HUES64 (cell line): Measurements from ENCODE around the gene PRSS1.
"Not testable (repeated sequence)": the region's sequence is repeated elsewhere in the genome, so short reads cannot be mapped to it uniquely, and the experiment has no call there.

Experiments
- H3K27ac ChIP-seq: 2 replicates; pipeline ENCODE4 v1.7.0; 2013; ENCODE audit warnings: low read depth, low read length, inconsistent platforms
- H3K27me3 ChIP-seq: 2 replicates; pipeline ENCODE4 v1.6.1; 2013; ENCODE audit warnings: mild to moderate bottlenecking, low read length; ENCODE audit not compliant: insufficient read depth
- H3K36me3 ChIP-seq: 2 replicates; pipeline ENCODE4 v1.6.1; 2013; ENCODE audit warnings: mild to moderate bottlenecking, low read length; ENCODE audit not compliant: insufficient read depth
- H3K4me1 ChIP-seq: 2 replicates; pipeline ENCODE4 v1.6.1; 2013; ENCODE audit warnings: mild to moderate bottlenecking, low read length, moderate library complexity; ENCODE audit not compliant: insufficient read depth
- H3K4me3 ChIP-seq: 2 replicates; pipeline ENCODE4 v1.5.1; 2013; ENCODE audit warnings: mild to moderate bottlenecking, low read length, moderate library complexity
- H3K9ac ChIP-seq: 2 replicates; pipeline ENCODE4 v1.6.1; 2013; ENCODE audit warnings: mild to moderate bottlenecking, low read depth, low read length
- H3K9me3 ChIP-seq: 2 replicates; pipeline ENCODE4 v1.6.1; 2013; ENCODE audit warnings: low read depth, low read length; ENCODE audit not compliant: insufficient read depth
- WGBS: fragments of 150-250, 120-280 bp; methylation state at CpG from one replicate; pipeline ENCODE4 v1.1.7; 2013; ENCODE audit warnings: missing lambda C conversion rate; 5-methylcytosine and 5-hydroxymethylcytosine counted together

PRSS1 gene

DNA sequence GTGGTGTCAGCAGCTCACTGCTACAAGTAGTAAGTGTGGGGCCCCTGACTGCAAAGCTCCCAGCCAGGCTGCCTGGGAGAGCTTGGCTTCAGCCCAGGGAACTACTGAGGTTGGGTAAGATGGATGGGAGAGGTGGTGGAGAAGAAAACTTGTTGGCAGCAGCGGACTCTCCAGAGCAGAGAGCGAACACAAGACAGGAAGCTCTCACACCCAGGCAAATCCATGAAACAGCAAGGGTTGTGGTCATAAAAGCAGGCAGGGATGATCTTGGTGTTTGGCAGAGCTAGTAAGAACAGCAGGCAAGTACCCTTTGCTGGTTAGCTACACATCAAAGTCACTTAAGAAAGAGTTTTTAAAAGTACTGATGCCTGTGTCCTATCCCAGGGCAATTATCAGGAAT, 12.3 kb downstream of the PRSS1 start:
- not testable (repeated sequence) for H3K27me3 ChIP-seq, H3K36me3 ChIP-seq, H3K27ac ChIP-seq, H3K4me3 ChIP-seq, H3K9ac ChIP-seq, H3K4me1 ChIP-seq, H3K9me3 ChIP-seq
- WGBS: 100% methylated on average over 2 of the region's 2 CpGs

DNA sequence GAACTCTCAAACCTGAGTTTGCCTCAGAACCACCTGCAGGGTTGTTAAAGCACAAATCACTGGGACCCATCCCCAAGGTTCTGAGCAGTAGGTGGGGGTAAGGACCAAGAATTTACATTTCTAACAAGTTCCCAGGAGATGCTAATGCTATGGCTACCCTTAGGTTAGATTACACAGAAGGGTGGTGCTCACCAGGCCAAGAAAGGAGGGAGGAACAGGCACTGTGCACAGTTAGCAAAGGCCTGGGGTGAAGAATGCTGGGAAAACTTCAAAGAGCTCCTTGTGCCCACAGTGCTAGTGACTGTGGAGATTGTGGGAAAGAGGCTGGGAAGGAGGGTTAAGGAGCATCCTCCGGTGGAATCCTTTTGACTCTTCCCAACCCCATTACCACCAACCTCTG, 12.8 kb downstream of the PRSS1 start:
- Histone ChIP-seq H3K4me1 (no peaks in the 10 kb centered on the region), H3K27ac (no peak overlapping the region), H3K9ac (no peak overlapping the region), H3K9me3 (no peaks in the 10 kb centered on the region), H3K4me3 (no peak overlapping the region), H3K27me3 (no peaks in the 10 kb centered on the region), H3K36me3 (no peaks in the 10 kb centered on the region)
- 100% methylated on average over 1 of the region's 1 CpG for WGBS

DNA sequence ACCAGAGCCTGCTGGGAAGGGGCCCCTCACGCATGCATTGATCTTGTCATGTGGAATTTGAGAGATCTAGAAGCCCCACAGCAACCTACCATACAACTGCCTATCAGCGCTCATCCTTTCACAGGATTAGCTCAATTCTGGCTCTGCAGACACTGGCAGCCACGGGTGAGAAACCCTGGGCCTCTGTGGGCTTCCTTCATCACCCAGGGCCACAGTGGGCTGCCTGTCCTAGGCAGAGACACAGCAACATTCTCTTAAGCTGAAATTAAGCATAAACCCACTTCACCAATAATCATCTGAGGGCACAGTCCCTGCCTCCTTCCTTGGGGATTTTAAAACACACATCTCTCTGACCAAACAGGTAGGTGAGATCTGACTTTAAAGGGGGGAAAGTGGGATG, 18.2 kb downstream of the PRSS1 start:
- Histone ChIP-seq H3K9me3 (no peaks in the 10 kb centered on the region), H3K27me3 (no peaks in the 10 kb centered on the region), H3K36me3 (no peaks in the 10 kb centered on the region), H3K9ac (no peak overlapping the region), H3K27ac (no peak overlapping the region), H3K4me1 (no peaks in the 10 kb centered on the region), H3K4me3 (no peak overlapping the region)
- 66% methylated on average over 3 of the region's 3 CpGs for whole genome bisulfite sequencing

DNA sequence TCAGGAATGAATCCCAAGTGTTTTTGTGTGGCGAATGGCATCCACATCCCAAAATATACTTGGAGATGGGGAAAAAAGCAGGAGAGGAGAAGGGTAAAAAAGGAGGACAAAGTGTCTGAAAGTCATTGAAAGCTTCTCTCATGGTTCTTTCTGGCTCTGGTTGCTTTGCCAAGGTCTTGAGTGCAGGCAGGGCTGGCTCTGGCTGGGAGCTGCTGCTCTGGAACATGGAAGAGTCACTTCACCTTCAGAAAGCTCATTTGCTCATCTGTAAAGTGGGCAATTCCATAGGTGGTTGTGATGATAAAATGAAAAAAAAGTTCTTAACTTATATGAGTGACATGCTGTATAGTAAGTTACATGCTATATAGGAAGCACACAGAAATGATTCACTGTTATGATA, 18.6 kb downstream of the PRSS1 start:
- Histone ChIP-seq H3K4me1 (no peaks in the 10 kb centered on the region), H3K36me3 (no peaks in the 10 kb centered on the region), H3K9ac (no peak overlapping the region), H3K9me3 (no peaks in the 10 kb centered on the region), H3K27ac (no peak overlapping the region), H3K4me3 (no peak overlapping the region), H3K27me3 (no peaks in the 10 kb centered on the region)
- 93% methylated on average over 1 of the region's 1 CpG for WGBS

DNA sequence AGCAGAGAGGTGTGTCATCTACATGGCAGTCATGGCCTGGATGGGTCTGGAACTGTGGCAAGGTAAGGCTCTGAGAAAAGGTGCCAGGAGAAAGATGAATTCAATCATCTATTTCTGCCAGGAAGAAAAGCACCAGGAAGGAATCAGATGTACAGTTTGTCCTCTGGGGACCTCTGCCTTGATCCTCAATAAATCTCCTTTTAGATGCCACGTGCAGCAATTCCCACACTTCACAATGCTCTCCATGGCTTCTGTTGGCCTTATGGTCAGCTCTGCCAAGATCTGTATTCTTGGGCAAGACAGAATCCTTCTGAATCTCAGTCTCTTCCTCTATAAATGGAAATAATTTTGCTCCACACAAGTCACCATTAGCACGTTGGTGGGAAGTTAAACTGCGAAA, 19.6 kb downstream of the PRSS1 start:
- H3K27me3 ChIP-seq, H3K4me3 ChIP-seq, H3K27ac ChIP-seq, H3K9ac ChIP-seq, H3K4me1 ChIP-seq, H3K36me3 ChIP-seq, H3K9me3 ChIP-seq: not testable (repeated sequence)
- 97% methylated on average over 3 of the region's 3 CpGs for WGBS

DNA sequence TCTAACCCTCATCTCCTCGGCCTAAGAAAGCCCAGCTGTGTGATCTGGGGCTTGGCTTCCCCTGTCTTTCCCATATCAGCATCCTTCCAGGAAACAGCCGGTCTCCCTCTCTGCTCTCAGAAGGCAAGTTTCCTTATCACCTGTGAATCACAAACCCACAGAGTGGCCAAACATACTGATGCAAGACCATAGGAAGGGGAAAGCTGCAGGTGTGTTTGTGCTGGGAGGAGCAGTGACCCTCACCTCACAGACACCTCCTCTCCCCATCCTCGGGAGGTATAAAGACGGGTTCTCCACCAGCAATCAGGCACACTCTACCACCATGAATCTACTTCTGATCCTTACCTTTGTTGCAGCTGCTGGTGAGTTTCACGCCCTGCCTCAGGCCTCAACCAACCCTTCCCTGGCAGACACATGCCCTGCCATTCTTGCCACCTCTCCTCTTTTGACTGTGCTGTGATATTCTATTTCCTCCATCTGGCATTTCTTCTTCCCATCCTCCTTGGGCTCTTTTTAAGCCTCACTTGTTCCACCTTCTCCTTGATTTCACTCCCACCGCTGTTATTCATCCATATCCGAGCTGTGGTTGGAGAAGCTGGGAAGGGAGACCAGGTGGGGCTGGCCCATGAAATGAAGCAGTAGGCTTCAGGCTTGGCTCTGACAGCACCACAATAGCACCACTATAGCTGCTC, 21.5 kb downstream of the PRSS1 start, which contains the start of gene PRSS2:
PRSS2 (plus strand) TSS at position 310 of the 692 bp plus-strand sequence; CDS start at position 323, 13 bp downstream.
- H3K4me3 ChIP-seq: no peak within 1 kb of the TSS
- no peaks in the 10 kb centered on the region for H3K27me3 ChIP-seq
- no peaks in the 10 kb centered on the region for H3K9me3 ChIP-seq
- no peak within 1 kb of the TSS for H3K9ac ChIP-seq
- H3K36me3 ChIP-seq: no peaks in the 10 kb centered on the region
- H3K27ac ChIP-seq: no peak within 1 kb of the TSS
- WGBS: 82% methylated on average over 7 of the region's 7 CpGs
- H3K4me1 ChIP-seq: no peaks in the 10 kb centered on the region

DNA sequence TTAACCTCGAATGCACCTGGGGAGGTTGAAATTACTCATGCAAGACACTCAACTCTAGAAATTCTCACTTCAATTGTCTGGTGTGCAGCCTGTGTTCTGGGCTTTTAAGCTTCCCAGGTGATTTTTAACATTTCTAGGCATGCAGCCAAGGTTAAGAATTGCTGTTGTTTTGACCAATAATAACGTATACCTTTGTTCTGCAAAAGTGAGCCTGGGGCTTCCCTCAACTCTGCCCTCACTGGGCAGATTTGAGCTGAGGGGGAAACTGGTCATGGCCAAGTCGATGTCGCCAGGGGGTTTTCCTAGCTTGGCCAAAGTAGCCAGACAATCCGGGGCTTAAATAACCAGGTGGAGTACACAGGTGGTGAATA, 22.1 kb downstream of the PRSS1 start:
- Histone ChIP-seq H3K27me3 (no peaks in the 10 kb centered on the region), H3K4me3 (no peak overlapping the region), H3K4me1 (no peaks in the 10 kb centered on the region), H3K27ac (no peak overlapping the region), H3K9ac (no peak overlapping the region), H3K9me3 (no peaks in the 10 kb centered on the region), H3K36me3 (no peaks in the 10 kb centered on the region)
- WGBS: 85% methylated on average over 5 of the region's 5 CpGs

DNA sequence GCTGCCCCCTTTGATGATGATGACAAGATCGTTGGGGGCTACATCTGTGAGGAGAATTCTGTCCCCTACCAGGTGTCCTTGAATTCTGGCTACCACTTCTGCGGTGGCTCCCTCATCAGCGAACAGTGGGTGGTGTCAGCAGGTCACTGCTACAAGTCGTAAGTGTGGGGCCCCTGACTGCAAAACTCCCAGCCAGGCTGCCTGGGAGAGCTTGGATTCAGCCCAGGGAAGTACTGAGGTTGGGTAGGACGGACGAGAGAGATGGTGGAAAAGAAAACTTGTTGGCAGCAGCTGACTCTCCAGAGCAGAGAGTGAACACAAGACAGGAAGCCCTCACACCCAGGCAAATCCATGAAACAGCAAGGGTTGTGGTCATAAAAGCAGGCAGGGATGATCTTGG, 22.8 kb downstream of the PRSS1 start:
- Histone ChIP-seq H3K36me3 (no peaks in the 10 kb centered on the region), H3K4me1 (no peaks in the 10 kb centered on the region), H3K27ac (no peak overlapping the region), H3K27me3 (no peaks in the 10 kb centered on the region), H3K4me3 (no peak overlapping the region), H3K9ac (no peak overlapping the region), H3K9me3 (no peaks in the 10 kb centered on the region)
- 82% methylated on average over 6 of the region's 6 CpGs for WGBS

DNA sequence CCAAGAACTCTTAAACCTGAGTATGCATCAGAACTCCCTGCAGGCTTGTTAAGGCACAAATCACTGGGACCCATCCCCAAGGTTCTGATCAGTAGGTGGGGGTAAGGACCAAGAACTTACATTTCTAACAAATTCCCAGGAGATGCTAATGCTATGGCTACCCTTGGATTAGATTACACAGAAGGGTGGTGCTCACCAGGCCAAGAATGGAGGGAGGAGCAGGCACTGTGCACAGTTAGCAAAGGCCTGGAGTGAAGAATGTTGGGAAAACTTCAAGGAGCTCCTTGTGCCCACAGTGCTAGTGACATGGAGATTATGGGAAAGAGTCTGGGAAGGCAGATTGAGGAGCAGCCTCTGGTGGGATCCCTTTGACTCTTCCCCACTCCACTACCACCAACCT, 23.4 kb downstream of the PRSS1 start:
- H3K9ac ChIP-seq: no peak overlapping the region
- H3K27me3 ChIP-seq: no peaks in the 10 kb centered on the region
- H3K27ac ChIP-seq: no peak overlapping the region
- H3K4me3 ChIP-seq: no peak overlapping the region
- H3K9me3 ChIP-seq: no peaks in the 10 kb centered on the region
- H3K4me1 ChIP-seq: no peaks in the 10 kb centered on the region
- H3K36me3 ChIP-seq: no peaks in the 10 kb centered on the region

DNA sequence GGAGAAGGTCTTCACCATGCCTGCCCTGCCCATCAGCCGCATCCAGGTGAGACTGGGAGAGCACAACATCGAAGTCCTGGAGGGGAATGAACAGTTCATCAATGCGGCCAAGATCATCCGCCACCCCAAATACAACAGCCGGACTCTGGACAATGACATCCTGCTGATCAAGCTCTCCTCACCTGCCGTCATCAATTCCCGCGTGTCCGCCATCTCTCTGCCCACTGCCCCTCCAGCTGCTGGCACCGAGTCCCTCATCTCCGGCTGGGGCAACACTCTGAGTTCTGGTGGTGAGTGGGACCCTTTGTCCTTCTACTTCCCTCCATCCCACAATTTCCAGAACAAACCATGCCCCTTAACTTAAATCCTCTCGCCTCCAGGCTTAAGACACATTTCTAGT, 24.0 kb downstream of the PRSS1 start:
- no peak overlapping the region for H3K27ac ChIP-seq
- no peaks in the 10 kb centered on the region for H3K4me1 ChIP-seq
- WGBS: 84% methylated on average over 12 of the region's 12 CpGs
- no peak overlapping the region for H3K4me3 ChIP-seq
- no peaks in the 10 kb centered on the region for H3K36me3 ChIP-seq
- no peaks in the 10 kb centered on the region for H3K27me3 ChIP-seq
- no peak overlapping the region for H3K9ac ChIP-seq
- H3K9me3 ChIP-seq: no peaks in the 10 kb centered on the region

DNA sequence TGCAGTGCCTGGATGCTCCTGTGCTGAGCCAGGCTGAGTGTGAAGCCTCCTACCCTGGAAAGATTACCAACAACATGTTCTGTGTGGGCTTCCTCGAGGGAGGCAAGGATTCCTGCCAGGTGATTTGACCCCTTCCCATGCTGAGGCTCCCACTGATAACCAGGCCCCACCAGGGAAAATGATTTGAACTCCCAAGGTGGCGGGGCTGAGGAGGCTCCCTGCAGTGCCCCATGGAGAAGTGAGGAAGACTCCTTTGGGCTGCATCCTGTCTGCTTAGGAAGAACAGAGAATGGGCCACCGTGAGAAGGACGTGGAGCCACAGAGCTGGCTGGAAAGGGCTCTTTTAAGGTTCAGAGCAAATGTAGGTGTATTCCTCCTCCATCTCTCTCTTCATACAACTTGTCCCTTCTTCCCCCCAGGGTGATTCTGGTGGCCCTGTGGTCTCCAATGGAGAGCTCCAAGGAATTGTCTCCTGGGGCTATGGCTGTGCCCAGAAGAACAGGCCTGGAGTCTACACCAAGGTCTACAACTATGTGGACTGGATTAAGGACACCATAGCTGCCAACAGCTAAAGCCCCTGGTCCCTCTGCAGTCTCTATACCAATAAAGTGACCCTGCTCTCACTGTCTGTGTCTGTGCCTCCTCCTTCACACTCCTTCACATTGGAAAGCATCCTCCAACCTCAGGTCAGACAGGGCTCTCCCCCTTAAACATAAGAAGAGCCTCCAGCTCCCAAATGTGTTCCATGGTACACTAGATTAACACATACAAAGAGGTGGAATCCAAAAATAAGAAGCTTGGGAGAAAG, 24.9 kb downstream of the PRSS1 start:
- WGBS: 91% methylated on average over 4 of the region's 4 CpGs
- H3K27me3 ChIP-seq: no peaks in the 10 kb centered on the region
- no peaks in the 10 kb centered on the region for H3K4me1 ChIP-seq
- no peak overlapping the region for H3K27ac ChIP-seq
- no peaks in the 10 kb centered on the region for H3K9me3 ChIP-seq
- H3K36me3 ChIP-seq: no peaks in the 10 kb centered on the region
- no peak overlapping the region for H3K9ac ChIP-seq
- H3K4me3 ChIP-seq: no peak overlapping the region
